Measurements from ENCODE around the gene UGT1A4. TPM values are rescaled to one million over a fixed set of nuclear protein-coding genes. Genes with fewer than 3 reads are reported as not detected.

Gene UGT1A4
- total and polyA plus RNA-seq, 9 of the 15 experiments (the other 6 are each of a cell fraction or from before 2014, with no cell fraction given) = not detected

- H3K27me3 ChIP-seq (ENCODE audit: control insufficient read depth in 2 of 2, insufficient read depth in 2 of 2, low read length in 2 of 2) = peaks cover 0 to 44% of the 10 kb centered on the region in 2 experiments; a peak in 2 of 5 replicates
- CTCF ChIA-PET (ENCODE audit: low intra/inter-chr PET ratio) = no interaction called here
- no peak overlapping the region for H2AFZ ChIP-seq (ENCODE audit: low read depth, low read length)
- POLR2A ChIA-PET = interaction anchor here (0.6 kb wide), 1 partner anchor 409 kb away, joined by 3 read pairs; no protein-coding TSS in a partner anchor
- H3K4me2 ChIP-seq (ENCODE audit: insufficient read depth, low read length) = no peak overlapping the region
- no peaks in the 10 kb centered on the region for H4K20me1 ChIP-seq (replicated peaks; ENCODE audit: control insufficient read depth, insufficient read depth, low read length)
- DNase-seq (ENCODE audit: extremely low read depth in 1 of 4, low spot score in 3 of 4) (no peak), FAIRE-seq (no peak), ATAC-seq (no peak)
- in situ Hi-C loops (cut with MboI) = no loop called here
- 1% methylated on average over 11 of the region's 18 CpGs for WGBS (ENCODE audit: insufficient coverage, low coverage, missing lambda C conversion rate)
- intact Hi-C loops (cut with micrococcal nuclease) = no loop called here
- H3K79me2 ChIP-seq (ENCODE audit: control insufficient read depth, insufficient read depth, low read length) = no peaks in the 10 kb centered on the region
- H3K9me1 ChIP-seq (ENCODE audit: control insufficient read depth, insufficient read depth, low read length) = no peaks in the 10 kb centered on the region
- no peak overlapping the region for H3K9ac ChIP-seq (ENCODE audit: insufficient read depth in 1 of 2, low read depth in 2 of 2, low read length in 2 of 2)
- no TSS peak for BruUV-seq (replicated peaks)
- no peak overlapping the region for H3K4me3 ChIP-seq
- no peaks in the 10 kb centered on the region; a peak in 1 of 5 replicates for H3K4me1 ChIP-seq (replicated peaks in 1 of 2; ENCODE audit: control insufficient read depth in 2 of 2, insufficient read depth in 2 of 2, low read length in 2 of 2)
- no peaks in the 10 kb centered on the region for H3K36me3 ChIP-seq (ENCODE audit: control insufficient read depth, insufficient read depth, low read length)
- no peaks in the 10 kb centered on the region for H3K9me3 ChIP-seq (replicated peaks; ENCODE audit: control insufficient read depth, insufficient read depth, low read depth, low read length)
- H3K27ac ChIP-seq (ENCODE audit: extremely low read depth, low read depth, low read length) = no peak overlapping the region
- TF ChIP-seq POU5F1 (IDR thresholded peaks at IDR 0.05; ENCODE audit: borderline replicate concordance, low read depth, low read length, partially characterized antibody) (no peak), IFI16 (CRISPR knock-in tag; IDR thresholded peaks at IDR 0.05) (no peak), CREM (IDR thresholded peaks at IDR 0.05; ENCODE audit: low read depth) (no peak), BRD4 (IDR thresholded peaks at IDR 0.05) (no peak), POLR2B (IDR thresholded peaks at IDR 0.05; ENCODE audit: low read depth, partially characterized antibody) (no peak), MAFG (tag; conservative IDR thresholded peaks at IDR 0.05) (no peak), CEBPG (CRISPR knock-in tag; IDR thresholded peaks at IDR 0.05) (no peak), CEBPG (tag; conservative IDR thresholded peaks at IDR 0.05 in 1 of 2, IDR thresholded peaks at IDR 0.05 in 1 of 2) (no peak), MAFK (IDR thresholded peaks at IDR 0.05; ENCODE audit: low read length) (no peak), HDGF (IDR thresholded peaks at IDR 0.05) (no peak), SNRNP70 (optimal IDR thresholded peaks at IDR 0.05; ENCODE audit: low read depth, low read length) (no peak), KLF1 (tag; IDR thresholded peaks at IDR 0.05) (no peak), HMG20B (CRISPR knock-in tag; IDR thresholded peaks at IDR 0.05) (no peak), ZNF75A (CRISPR knock-in tag; IDR thresholded peaks at IDR 0.05) (no peak), HIVEP1 (CRISPR knock-in tag; IDR thresholded peaks at IDR 0.05) (no peak), PREB (CRISPR knock-in tag; IDR thresholded peaks at IDR 0.05) (no peak)
These were observed 75.1 kb downstream of the UGT1A4 start for GRCh38 chr2:233793465-233794127.

Data from K562 (cell line).